Calu3 (cell line): ENCODE measurements around the gene NFE2L1. TPM values are rescaled to one million over a fixed set of nuclear protein-coding genes. Genes with fewer than 3 reads are reported as not detected.
A peak's percentile ranks its signal among the peaks of the same experiment; 100 is the strongest.
"Not testable (repeated sequence)": the region's sequence is repeated elsewhere in the genome, so short reads cannot be mapped to it uniquely, and the experiment has no call there.

Experiments
- Bru-seq: library from RNA; stranded (reverse); fragments of 400-500 nt; gene quantifications from one replicate; lab custom pipeline; 2021; lab: Mats Ljungman, UMichigan
- BruChase-seq, 2 experiments: library from RNA; stranded (reverse); fragments of 400-500 nt; gene quantifications; one replicate each; lab custom pipeline; 2021; lab: Mats Ljungman, UMichigan
- BruUV-seq: library from RNA; stranded (reverse); fragments of 400-500 nt; replicated peaks from 2 replicates; lab custom pipeline; 2021; lab: Mats Ljungman, UMichigan
- CTCF ChIA-PET: fragments of 300-600 bp; sonication (Branson Sonifier 250); formaldehyde crosslinking; loops from one replicate; lab custom pipeline; 2022; ENCODE audit warnings: antibody characterized with exemption; lab: Charles Lee
- DNase-seq: peaks from one replicate; pipeline ENCODE4 v3.0.0; 2022
- H3K27ac Mint-ChIP-seq: one replicate; pipeline ENCODE4 v1.8.0; 2022; ENCODE audit warnings: mixed read lengths; ENCODE audit not compliant: unreplicated experiment
- H3K27me3 Mint-ChIP-seq: one replicate; pipeline ENCODE4 v1.8.0; 2022; ENCODE audit warnings: mixed read lengths; ENCODE audit not compliant: unreplicated experiment
- H3K36me3 Mint-ChIP-seq: one replicate; pipeline ENCODE4 v1.8.0; 2022; ENCODE audit warnings: mild to moderate bottlenecking, moderate library complexity, mixed read lengths; ENCODE audit not compliant: insufficient read depth, unreplicated experiment
- H3K4me1 Mint-ChIP-seq: one replicate; pipeline ENCODE4 v1.8.0; 2022; ENCODE audit warnings: mild to moderate bottlenecking, low read depth, mixed read lengths; ENCODE audit not compliant: unreplicated experiment
- H3K4me3 Mint-ChIP-seq: one replicate; pipeline ENCODE4 v1.8.0; 2022; ENCODE audit warnings: mild to moderate bottlenecking, low read depth, moderate library complexity, mixed read lengths; ENCODE audit not compliant: unreplicated experiment
- H3K9me3 Mint-ChIP-seq: one replicate; pipeline ENCODE4 v1.8.0; 2022; ENCODE audit warnings: low read depth, mixed read lengths; ENCODE audit not compliant: unreplicated experiment
- intact Hi-C: fragments of 100-400 bp; cut with micrococcal nuclease; formaldehyde crosslinking; loops from one replicate; pipeline ENCODE4 v1.10.0; 2022; ENCODE audit not compliant: unreplicated experiment
- long read RNA-seq: library from polyadenylated mRNA; stranded (forward); transcript quantifications from one replicate; pipeline ENCODE4 v2.0.0, GENCODE V29; 2022
- total RNA-seq: library from RNA; stranded (reverse); gene quantifications from 2 replicates; pipeline ENCODE4 v1.2.3, GENCODE V29; 2022
- TF ChIP-seq, protein P1 (sequence below): fragments of 200-600 bp; IDR thresholded peaks from one replicate; pipeline ENCODE4 v1.8.0; 2022; ENCODE audit warnings: antibody characterized with exemption; ENCODE audit not compliant: unreplicated experiment

NFE2L1 gene, protein sequence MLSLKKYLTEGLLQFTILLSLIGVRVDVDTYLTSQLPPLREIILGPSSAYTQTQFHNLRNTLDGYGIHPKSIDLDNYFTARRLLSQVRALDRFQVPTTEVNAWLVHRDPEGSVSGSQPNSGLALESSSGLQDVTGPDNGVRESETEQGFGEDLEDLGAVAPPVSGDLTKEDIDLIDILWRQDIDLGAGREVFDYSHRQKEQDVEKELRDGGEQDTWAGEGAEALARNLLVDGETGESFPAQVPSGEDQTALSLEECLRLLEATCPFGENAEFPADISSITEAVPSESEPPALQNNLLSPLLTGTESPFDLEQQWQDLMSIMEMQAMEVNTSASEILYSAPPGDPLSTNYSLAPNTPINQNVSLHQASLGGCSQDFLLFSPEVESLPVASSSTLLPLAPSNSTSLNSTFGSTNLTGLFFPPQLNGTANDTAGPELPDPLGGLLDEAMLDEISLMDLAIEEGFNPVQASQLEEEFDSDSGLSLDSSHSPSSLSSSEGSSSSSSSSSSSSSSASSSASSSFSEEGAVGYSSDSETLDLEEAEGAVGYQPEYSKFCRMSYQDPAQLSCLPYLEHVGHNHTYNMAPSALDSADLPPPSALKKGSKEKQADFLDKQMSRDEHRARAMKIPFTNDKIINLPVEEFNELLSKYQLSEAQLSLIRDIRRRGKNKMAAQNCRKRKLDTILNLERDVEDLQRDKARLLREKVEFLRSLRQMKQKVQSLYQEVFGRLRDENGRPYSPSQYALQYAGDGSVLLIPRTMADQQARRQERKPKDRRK
- total RNA-seq (216 and 247 TPM in 2 replicates), Bru-seq, nascent RNA (percentile 91 among the genes with signal in this experiment), BruChase-seq, experiment 1, labeled RNA remaining after a 6-hour chase (percentile 99 among the genes with signal in this experiment), BruChase-seq, experiment 2, labeled RNA remaining after a 2-hour chase (percentile 98 among the genes with signal in this experiment)
- long read RNA-seq, full-length matches to known transcripts, result 3 of 108 reads
- long read RNA-seq, partial matches to known transcripts, result 1 of 108 reads
- long read RNA-seq, other reads (novel, unspliced or antisense), result 104 of 108 reads

DNA sequence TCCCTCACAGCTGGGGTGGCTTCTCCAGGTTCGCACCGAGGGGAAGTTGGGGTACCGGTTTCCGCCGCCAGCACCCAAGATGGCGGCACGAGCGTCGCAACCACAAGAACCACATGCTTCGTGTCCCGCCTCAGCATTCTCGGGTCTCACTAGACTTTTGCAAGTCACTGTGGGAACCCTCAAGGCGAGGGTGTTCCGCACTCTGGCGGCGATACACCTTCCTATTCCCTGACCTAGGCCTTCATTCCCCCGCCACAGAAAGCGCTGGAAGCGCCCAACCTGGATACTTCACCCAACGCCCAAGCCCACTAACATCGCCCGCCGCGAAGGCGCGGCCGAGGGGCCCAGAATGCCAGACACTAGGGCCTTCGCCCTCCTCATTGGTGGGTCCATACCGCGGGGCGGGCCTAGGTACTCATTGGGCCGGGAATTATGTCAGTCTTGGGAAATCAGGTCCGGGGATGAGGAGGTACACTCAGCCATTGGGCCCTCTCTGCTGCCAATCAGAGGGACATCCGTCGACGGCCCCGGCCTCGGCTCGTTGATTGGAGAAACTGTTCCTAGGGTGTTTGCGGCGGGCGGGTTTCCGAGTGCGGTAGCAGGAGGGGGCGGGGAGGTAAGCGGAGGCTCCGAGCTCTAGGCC, at the start of gene NFE2L1:
TSS of gene NFE2L1 (plus strand) at position 619 of the 643 bp plus-strand sequence. CDS start 2,760 bp downstream, outside the sequence.
- intact Hi-C loops, result loop anchor here (5.0 kb wide), 1 partner anchor 59 kb away; the partner anchor contains the start of gene SNX11
- H3K4me3 Mint-ChIP-seq, result peak within 1 kb of the TSS; percentile 94
- H3K4me1 Mint-ChIP-seq, result peaks cover 53% of the 10 kb centered on the region
- BruUV-seq, result no TSS peak
- DNase-seq, result peak; percentile 100
- no peaks in the 10 kb centered on the region for H3K27me3 Mint-ChIP-seq
- no peaks in the 10 kb centered on the region for H3K9me3 Mint-ChIP-seq
- TF ChIP-seq, protein P1, sequence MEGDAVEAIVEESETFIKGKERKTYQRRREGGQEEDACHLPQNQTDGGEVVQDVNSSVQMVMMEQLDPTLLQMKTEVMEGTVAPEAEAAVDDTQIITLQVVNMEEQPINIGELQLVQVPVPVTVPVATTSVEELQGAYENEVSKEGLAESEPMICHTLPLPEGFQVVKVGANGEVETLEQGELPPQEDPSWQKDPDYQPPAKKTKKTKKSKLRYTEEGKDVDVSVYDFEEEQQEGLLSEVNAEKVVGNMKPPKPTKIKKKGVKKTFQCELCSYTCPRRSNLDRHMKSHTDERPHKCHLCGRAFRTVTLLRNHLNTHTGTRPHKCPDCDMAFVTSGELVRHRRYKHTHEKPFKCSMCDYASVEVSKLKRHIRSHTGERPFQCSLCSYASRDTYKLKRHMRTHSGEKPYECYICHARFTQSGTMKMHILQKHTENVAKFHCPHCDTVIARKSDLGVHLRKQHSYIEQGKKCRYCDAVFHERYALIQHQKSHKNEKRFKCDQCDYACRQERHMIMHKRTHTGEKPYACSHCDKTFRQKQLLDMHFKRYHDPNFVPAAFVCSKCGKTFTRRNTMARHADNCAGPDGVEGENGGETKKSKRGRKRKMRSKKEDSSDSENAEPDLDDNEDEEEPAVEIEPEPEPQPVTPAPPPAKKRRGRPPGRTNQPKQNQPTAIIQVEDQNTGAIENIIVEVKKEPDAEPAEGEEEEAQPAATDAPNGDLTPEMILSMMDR, result no peak
- H3K36me3 Mint-ChIP-seq, result peaks cover 69% of the 10 kb centered on the region
- H3K27ac Mint-ChIP-seq, result peak within 1 kb of the TSS; percentile 88
- CTCF ChIA-PET, result interaction anchor here (0.6 to 4.0 kb wide), 13 partner anchors 9 to 156 kb away, joined by 3 to 19 read pairs (median 6); partner anchors contain the start of genes CBX1 and CDK5RAP3

DNA sequence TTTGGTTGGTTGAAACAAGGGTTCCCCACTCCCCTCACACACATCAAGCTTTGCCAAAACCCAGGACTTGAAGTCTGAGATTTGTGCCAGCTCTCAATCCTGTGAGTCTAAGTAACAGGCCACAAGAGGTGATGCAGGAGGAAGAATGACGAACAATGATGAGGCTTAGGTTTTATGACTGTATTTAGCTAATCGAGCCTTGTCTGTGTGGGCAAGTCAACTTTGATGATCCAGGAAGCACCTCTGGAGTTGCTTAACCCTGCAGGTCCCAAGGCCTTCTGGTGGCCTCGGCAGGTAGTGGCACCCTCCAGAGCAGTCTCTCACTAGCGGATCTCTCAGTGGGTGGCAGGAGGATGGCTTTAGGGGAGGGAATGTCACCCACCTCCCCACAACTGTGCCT, 48.6 kb upstream of the NFE2L1 start:
- Mint-ChIP-seq H3K27me3 (no peaks in the 10 kb centered on the region), H3K4me1 (peaks cover 22% of the 10 kb centered on the region), H3K9me3 (no peaks in the 10 kb centered on the region), H3K4me3 (no peak overlapping the region), H3K36me3 (peaks cover 9% of the 10 kb centered on the region), H3K27ac (no peak overlapping the region)
- no TSS peak for BruUV-seq
- TF ChIP-seq, protein P1, result no peak
- DNase-seq, result peak; percentile 47
- CTCF ChIA-PET, result interaction anchor here (1.1 to 1.6 kb wide), 5 partner anchors 10 to 110 kb away, joined by 3 to 6 read pairs (median 3); partner anchors contain the start of gene CDK5RAP3
- intact Hi-C loops, result no loop called here

DNA sequence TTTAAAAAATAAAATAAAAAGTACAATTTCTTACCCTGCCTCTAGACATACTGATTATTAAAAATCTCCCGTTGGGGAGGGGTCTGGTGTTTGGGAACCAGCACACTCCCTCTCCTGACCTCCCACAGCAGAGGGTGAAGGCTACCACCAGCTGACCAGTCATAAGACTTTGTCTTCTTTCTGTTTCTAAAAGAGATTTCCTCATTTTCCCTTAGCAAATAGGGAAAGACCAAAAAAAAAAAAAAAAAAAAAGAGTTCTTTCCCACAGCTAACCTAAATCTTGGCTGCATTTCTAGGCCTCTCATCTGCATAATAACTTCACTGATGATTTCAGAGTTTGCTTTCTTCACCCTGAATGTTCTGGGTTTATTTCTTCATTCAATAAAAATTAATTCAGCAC, 47.0 kb upstream of the NFE2L1 start:
- BruUV-seq, result no TSS peak
- Mint-ChIP-seq H3K27me3 (no peaks in the 10 kb centered on the region), H3K9me3 (no peaks in the 10 kb centered on the region), H3K4me1 (peaks cover 22% of the 10 kb centered on the region), H3K27ac (peak overlapping the region; percentile 88), H3K36me3 (peaks cover 9% of the 10 kb centered on the region), H3K4me3 (no peak overlapping the region)
- CTCF ChIA-PET, result no interaction called here
- DNase-seq, result no peak
- TF ChIP-seq, protein P1, result no peak
- intact Hi-C loops, result no loop called here

DNA sequence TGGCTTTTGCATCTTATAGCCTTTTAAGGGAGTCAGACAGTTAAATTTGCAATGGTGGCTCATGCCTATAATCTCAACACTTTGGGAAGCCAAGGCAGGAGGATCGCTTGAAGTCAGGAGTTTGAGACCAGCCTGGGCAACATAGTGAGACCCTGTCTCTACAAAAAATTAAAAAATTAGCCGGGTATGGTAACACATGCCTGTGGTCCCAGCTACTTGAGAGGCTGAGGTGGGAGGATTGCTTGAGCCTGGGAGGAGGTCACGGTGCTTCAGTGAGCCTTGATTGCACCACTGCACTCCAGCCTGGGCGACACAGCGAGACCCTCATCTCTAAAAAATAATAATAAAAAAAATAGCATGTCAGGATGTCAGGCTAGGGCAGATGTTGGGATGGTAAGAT, 46.5 kb upstream of the NFE2L1 start:
- H3K27me3 Mint-ChIP-seq, H3K4me3 Mint-ChIP-seq, intact Hi-C loops, DNase-seq, H3K36me3 Mint-ChIP-seq, H3K9me3 Mint-ChIP-seq, BruUV-seq: not testable (repeated sequence)
- Mint-ChIP-seq H3K4me1 (peaks cover 22% of the 10 kb centered on the region), H3K27ac (peak overlapping the region; percentile 88)
- CTCF ChIA-PET, result interaction anchor here (1.1 kb wide), 1 partner anchor 12 kb away, joined by 8 read pairs; no protein-coding TSS in a partner anchor
